PC-9 (cell line): ENCODE results near the gene BORCS5. TPM values are rescaled to one million over a fixed set of nuclear protein-coding genes. Genes with fewer than 3 reads are reported as not detected.
"Not testable (repeated sequence)": the region's sequence is repeated elsewhere in the genome, so short reads cannot be mapped to it uniquely, and the experiment has no call there.

Source experiments
- BruUV-seq: library from RNA; stranded (reverse); fragments of 400-500 nt; replicated peaks from 2 replicates; lab custom pipeline; 2021; lab: Mats Ljungman, UMichigan
- CTCF ChIA-PET: fragments of 300-600 bp; sonication (Branson Sonifier 250); formaldehyde crosslinking; loops from one replicate; lab custom pipeline; 2022; ENCODE audit warnings: antibody characterized with exemption; lab: Charles Lee
- POLR2A ChIA-PET: fragments of 300-600 bp; sonication (Branson Sonifier 250); formaldehyde crosslinking; loops from one replicate; lab custom pipeline; 2022; ENCODE audit warnings: antibody characterized with exemption; ENCODE audit not compliant: unreplicated experiment; lab: Charles Lee
- DNase-seq, 2 experiments: peaks; one replicate each; pipeline versions ENCODE4 v3.0.0 to v3.0.0-alpha.2; 2015 to 2022; ENCODE audit warnings: mixed read lengths in 1 of 2
- H2AFZ ChIP-seq: fragments of 200-600 bp; sonication (generic); 2 replicates; pipeline ENCODE4 v1.8.1; 2017; ENCODE audit warnings: antibody characterized with exemption
- H3F3A ChIP-seq: fragments of 200-600 bp; sonication (generic); 2 replicates; pipeline ENCODE4 v1.8.1; 2017; ENCODE audit warnings: antibody characterized with exemption, mild to moderate bottlenecking, low read depth; ENCODE audit not compliant: insufficient read depth
- H3K27ac ChIP-seq: fragments of 200-600 bp; sonication (generic); 2 replicates; pipeline ENCODE4 v1.6.1; 2016; ENCODE audit warnings: mixed run types
- H3K27me3 ChIP-seq: fragments of 200-600 bp; sonication (generic); 2 replicates; pipeline ENCODE4 v1.6.1; 2016; ENCODE audit warnings: low read depth, mixed run types; ENCODE audit not compliant: insufficient read depth
- H3K36me3 ChIP-seq: fragments of 200-600 bp; sonication (generic); 2 replicates; pipeline ENCODE4 v1.6.1; 2016; ENCODE audit warnings: low read depth, mixed run types
- H3K4me1 ChIP-seq: fragments of 200-600 bp; sonication (generic); replicated peaks from 2 replicates; pipeline ENCODE4 v1.6.1; 2016; ENCODE audit warnings: mixed run types; ENCODE audit not compliant: insufficient read depth
- H3K4me2 ChIP-seq: fragments of 200-600 bp; sonication (generic); 2 replicates; pipeline ENCODE4 v1.6.1; 2017; ENCODE audit warnings: mixed run types
- H3K4me3 ChIP-seq: fragments of 200-600 bp; sonication (generic); 2 replicates; pipeline ENCODE4 v1.6.1; 2016; ENCODE audit warnings: mixed run types
- H3K79me2 ChIP-seq: fragments of 200-600 bp; sonication (generic); 2 replicates; pipeline ENCODE4 v1.6.1; 2017; ENCODE audit warnings: low read depth, mixed run types
- H3K9me2 ChIP-seq: fragments of 200-600 bp; sonication (generic); 2 replicates; pipeline ENCODE4 v1.8.1; 2017; ENCODE audit warnings: mild to moderate bottlenecking; ENCODE audit not compliant: insufficient read depth
- H3K9me3 ChIP-seq: fragments of 200-600 bp; sonication (generic); 2 replicates; pipeline ENCODE4 v1.8.1; 2016; ENCODE audit warnings: low read depth; ENCODE audit not compliant: insufficient read depth
- H4K20me1 ChIP-seq: fragments of 200-600 bp; sonication (generic); 2 replicates; pipeline ENCODE4 v1.8.1; 2017; ENCODE audit not compliant: insufficient read depth
- CTCF ChIP-seq: fragments of 200-600 bp; sonication (generic); conservative IDR thresholded peaks from 2 replicates; pipeline ENCODE4 v1.6.1; 2017; ENCODE audit warnings: mixed run types, antibody characterized with exemption, mild to moderate bottlenecking, moderate library complexity
- EZH2 ChIP-seq: fragments of 200-600 bp; sonication (generic); IDR thresholded peaks from 2 replicates; pipeline ENCODE4 v1.8.0; 2017; ENCODE audit warnings: antibody characterized with exemption, low read depth
- intact Hi-C: fragments of 100-400 bp; cut with micrococcal nuclease; formaldehyde crosslinking; loops from one replicate; pipeline ENCODE4 v1.10.0; 2022; ENCODE audit not compliant: unreplicated experiment
- total RNA-seq: library from RNA; stranded (reverse); gene quantifications from 2 replicates; pipeline ENCODE4 v1.2.3, GENCODE V29; 2021

The BORCS5 gene
- total RNA-seq, 1 experiment from 2014 or later: 19.7 TPM

GRCh38 chr12:12350868-12351463 is 5.9 kb upstream of the BORCS5 start:
- Histone ChIP-seq H3K4me1 (peaks cover 37% of the 10 kb centered on the region), H4K20me1 (no peaks in the 10 kb centered on the region), H3K4me2 (peak overlapping the region; percentile 85), H3K9me3 (no peaks in the 10 kb centered on the region), H3K9me2 (no peaks in the 10 kb centered on the region), H3K36me3 (no peaks in the 10 kb centered on the region), H3K27me3 (no peaks in the 10 kb centered on the region), H3K27ac (peak overlapping the region; percentile 92), H3K4me3 (peak overlapping the region; percentile 85; the same call in 1 of the 2 replicates), H3K79me2 (peaks cover 19% of the 10 kb centered on the region), H2AFZ (peak overlapping the region; percentile 96), H3F3A (peaks cover 25% of the 10 kb centered on the region)
- TF ChIP-seq CTCF (no peak), EZH2 (no peak)
- BruUV-seq: no TSS peak
- CTCF ChIA-PET: interaction anchor here (0.6 to 1.2 kb wide), 3 partner anchors 12 to 28 kb away, joined by 4 to 6 read pairs (median 4); no protein-coding TSS in a partner anchor
- POLR2A ChIA-PET: no interaction called here
- intact Hi-C loops: no loop called here
- peak in 1 of 2 experiments; percentile 94 for DNase-seq

GRCh38 chr12:12351468-12352185 is 5.3 kb upstream of the BORCS5 start:
- Histone ChIP-seq H3K4me1 (peaks cover 42% of the 10 kb centered on the region), H3K79me2 (peaks cover 14% of the 10 kb centered on the region), H3K4me2 (peak overlapping the region; percentile 85), H3K27ac (peak overlapping the region; percentile 92), H3F3A (peaks cover 25% of the 10 kb centered on the region), H2AFZ (peak overlapping the region; percentile 96; the same call in 1 of the 2 replicates)
- ChIA-PET POLR2A (interaction anchor here (0.6 kb wide), 1 partner anchor 19 kb away, joined by 5 read pairs; no protein-coding TSS in a partner anchor), CTCF (interaction anchor here (0.6 kb wide), 3 partner anchors 13 to 29 kb away, joined by 3 to 4 read pairs (median 4); no protein-coding TSS in a partner anchor)
- H3K36me3 ChIP-seq, H3K9me2 ChIP-seq, H3K27me3 ChIP-seq, BruUV-seq, DNase-seq, H3K9me3 ChIP-seq, H4K20me1 ChIP-seq, intact Hi-C loops, H3K4me3 ChIP-seq: not testable (repeated sequence)

- H3K27ac ChIP-seq: no peak overlapping the region
- no peaks in the 10 kb centered on the region for H3K9me3 ChIP-seq
- no peaks in the 10 kb centered on the region for H3K27me3 ChIP-seq
- intact Hi-C loops: no loop called here
- H3K4me1 ChIP-seq: peaks cover 43% of the 10 kb centered on the region
- no peak for TF ChIP-seq EZH2
- TF ChIP-seq CTCF: no peak
- DNase-seq: no peak
- H3K4me3 ChIP-seq: no peak overlapping the region
- no peak overlapping the region for H3K4me2 ChIP-seq
- no peaks in the 10 kb centered on the region for H3K36me3 ChIP-seq
- H2AFZ ChIP-seq: no peak overlapping the region
- ChIA-PET CTCF (no interaction called here), POLR2A (no interaction called here)
- no peaks in the 10 kb centered on the region for H4K20me1 ChIP-seq
- no TSS peak for BruUV-seq
- peaks cover 16% of the 10 kb centered on the region for H3K79me2 ChIP-seq
- no peaks in the 10 kb centered on the region for H3K9me2 ChIP-seq
- peaks cover 25% of the 10 kb centered on the region for H3F3A ChIP-seq
Measured at GRCh38 chr12:12353276-12353675, 3.6 kb upstream of the BORCS5 start.
